ENCODE data around the gene POR.
A peak's percentile ranks its signal among the peaks of the same experiment; 100 is the strongest.
"Not testable (repeated sequence)": the region's sequence is repeated elsewhere in the genome, so short reads cannot be mapped to it uniquely, and the experiment has no call there.

The POR gene

GRCh38 chr7:75887669-75888369 is 27.1 kb upstream of the POR start:
- no peak for DNase-seq

GRCh38 chr7:75888464-75889222 is 26.3 kb upstream of the POR start:
- no peak for DNase-seq

- no peak for DNase-seq
Observed at GRCh38 chr7:75889223-75889825, 25.6 kb upstream of the POR start.

- DNase-seq = no peak
Observed at GRCh38 chr7:75889826-75890225, 25.1 kb upstream of the POR start.

GRCh38 chr7:75891237-75891636 is 23.7 kb upstream of the POR start:
- not testable (repeated sequence) for DNase-seq

- DNase-seq = no peak
Observed at GRCh38 chr7:75891815-75892411, 23.0 kb upstream of the POR start.

GRCh38 chr7:75892634-75893272 is 22.2 kb upstream of the POR start:
- peak; percentile 96 for DNase-seq

GRCh38 chr7:75896803-75897327 is 18.1 kb upstream of the POR start:
- DNase-seq = no peak

GRCh38 chr7:75900617-75901315 is 14.2 kb upstream of the POR start:
- DNase-seq = peak; percentile 59

- DNase-seq = peak; percentile 52
Observed at GRCh38 chr7:75905785-75906604, 9.0 kb upstream of the POR start.

GRCh38 chr7:75906991-75907667 is 7.8 kb upstream of the POR start:
- DNase-seq = no peak

- not testable (repeated sequence) for DNase-seq
Observed at GRCh38 chr7:75907668-75908039, 7.3 kb upstream of the POR start.

- DNase-seq = no peak
Observed at GRCh38 chr7:75909521-75910132, 5.3 kb upstream of the POR start.

- not testable (repeated sequence) for DNase-seq
Observed at GRCh38 chr7:75911186-75911585, 3.8 kb upstream of the POR start.

- DNase-seq = no peak
Observed at GRCh38 chr7:75913437-75913836, 1.5 kb upstream of the POR start.

- no peak for DNase-seq
Observed at GRCh38 chr7:75914169-75914654, 743 bp upstream of the POR start.

GRCh38 chr7:75915416-75916156 is 631 bp downstream of the POR start:
- DNase-seq = peak; percentile 45

GRCh38 chr7:75916259-75916658 is 1.3 kb downstream of the POR start:
- DNase-seq = no peak
